Measurements from ENCODE around the gene SLC25A39. TPM values are rescaled to one million over a fixed set of nuclear protein-coding genes. Genes with fewer than 3 reads are reported as not detected.
A peak's percentile ranks its signal among the peaks of the same experiment; 100 is the strongest.

The SLC25A39 gene
- total and polyA plus RNA-seq, 10 donors, result 76.1 to 214 (median 105) TPM

DNA sequence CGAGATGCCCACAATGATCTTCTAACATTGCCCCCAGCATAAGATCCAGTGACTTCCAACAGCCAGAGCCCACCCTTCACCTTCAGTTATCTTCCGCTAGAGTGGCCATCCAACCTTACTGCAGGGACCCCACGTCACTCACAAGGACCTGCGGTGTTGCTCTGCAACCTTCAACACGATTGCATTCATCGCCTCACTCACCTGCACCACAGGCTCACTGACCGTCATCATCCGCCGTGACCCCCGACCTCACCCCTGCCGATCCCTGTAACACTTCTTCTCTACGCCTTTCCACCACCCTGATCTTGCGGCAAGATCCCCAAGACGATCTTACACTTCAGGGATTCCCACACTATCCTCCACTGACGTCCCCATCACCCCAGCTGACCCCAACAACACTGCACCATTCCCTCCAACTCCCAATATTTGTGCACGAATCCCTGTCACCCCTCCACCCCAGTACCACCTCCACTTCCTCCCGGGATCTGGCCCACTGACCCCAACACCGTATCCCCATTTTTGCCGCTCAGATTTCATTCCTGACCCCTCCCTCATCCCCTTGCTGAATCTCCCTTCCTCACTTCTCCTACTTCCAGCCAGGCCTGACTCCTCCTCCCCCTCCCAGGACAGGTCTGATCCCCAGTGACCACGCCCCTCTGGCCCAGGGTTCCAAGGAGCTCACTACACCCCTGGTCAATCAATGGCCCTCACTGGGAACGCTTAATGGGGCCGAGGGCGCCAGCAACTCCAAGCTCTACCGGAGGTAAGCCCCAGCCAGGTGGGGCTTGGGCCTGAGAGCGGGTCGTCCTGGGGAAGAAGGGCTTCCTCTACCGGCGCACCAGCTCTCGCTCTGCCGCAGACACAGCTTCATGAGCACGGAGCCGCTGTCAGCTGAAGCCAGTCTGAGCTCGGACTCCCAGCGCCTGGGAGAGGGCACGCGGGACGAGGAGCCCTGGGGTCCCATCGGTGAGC lies 8.6 kb downstream of the SLC25A39 start:
- intact Hi-C loops (cut with DNase I; ENCODE audit: low total_unique reads), result no loop called here
- DNase-seq, result no peak
- peak overlapping the region in 3 of 8 donors; percentile 29 to 67 (median 31) for H3K4me3 ChIP-seq
- TF ChIP-seq POLR2AphosphoS5 (IDR thresholded peaks at IDR 0.05) (peak in 2 of 3 donors; percentile 10 to 57), POLR2A (IDR thresholded peaks at IDR 0.05) (no peak), CTCF (IDR thresholded peaks at IDR 0.05 in 8 of 11, conservative IDR thresholded peaks at IDR 0.05 in 3 of 11) (no peak)
- no peak overlapping the region for H3K27ac ChIP-seq
- peaks cover 0 to 68% (median 33%) of the 10 kb centered on the region in 7 donors for H3K27me3 ChIP-seq (replicated peaks in 1 of 7)
- no peaks in the 10 kb centered on the region for H3K9me3 ChIP-seq
- H3K4me1 ChIP-seq, result peaks cover 4 to 34% (median 19%) of the 10 kb centered on the region in 6 donors
- H3K36me3 ChIP-seq, result peaks cover 0 to 24% (median 20%) of the 10 kb centered on the region in 6 donors
- WGBS, 5 donors, result 7 to 9% (median 9%) methylated on average over 38 of the region's 38 CpGs

DNA sequence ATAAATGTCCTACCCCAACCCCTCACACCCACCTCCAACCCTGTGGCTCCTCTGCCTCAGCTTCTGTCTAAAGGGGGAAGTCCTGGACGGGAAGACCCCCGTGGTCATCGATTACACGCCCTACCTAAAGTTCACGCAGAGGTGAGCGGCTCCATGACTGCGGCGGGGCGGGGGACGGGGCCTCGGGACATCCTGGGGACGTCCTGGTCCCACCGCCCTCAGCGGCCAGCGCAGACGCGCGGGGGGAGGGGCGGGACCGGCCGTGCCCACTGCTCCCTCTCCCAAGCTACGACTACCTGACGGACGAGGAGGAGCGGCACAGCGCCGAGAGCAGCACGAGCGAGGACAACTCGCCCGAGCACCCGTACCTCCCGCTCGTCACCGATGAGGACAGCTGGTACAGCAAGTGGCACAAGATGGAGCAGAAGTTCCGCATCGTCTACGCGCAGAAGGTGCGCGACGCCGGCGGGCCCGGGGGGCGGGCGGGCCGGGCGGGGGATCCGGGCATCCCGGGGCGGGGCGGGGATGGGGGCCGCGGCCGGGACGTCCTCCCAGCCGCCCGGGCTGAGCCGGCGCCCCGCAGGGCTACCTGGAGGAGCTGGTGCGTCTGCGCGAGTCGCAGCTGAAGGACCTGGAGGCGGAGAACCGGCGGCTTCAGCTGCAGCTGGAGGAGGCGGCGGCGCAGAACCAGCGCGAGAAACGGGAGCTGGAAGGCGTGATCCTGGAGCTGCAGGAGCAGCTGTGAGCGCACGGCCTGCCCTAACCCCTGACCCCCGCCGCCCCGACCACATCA lies 9.6 kb downstream of the SLC25A39 start:
- H3K9me3 ChIP-seq, result no peaks in the 10 kb centered on the region
- H3K27me3 ChIP-seq (replicated peaks in 1 of 7), result peaks cover 0 to 70% (median 33%) of the 10 kb centered on the region in 7 donors
- peaks cover 0 to 14% (median 11%) of the 10 kb centered on the region in 6 donors for H3K36me3 ChIP-seq
- TF ChIP-seq CTCF (IDR thresholded peaks at IDR 0.05 in 8 of 11, conservative IDR thresholded peaks at IDR 0.05 in 3 of 11) (no peak), POLR2AphosphoS5 (IDR thresholded peaks at IDR 0.05) (no peak), POLR2A (IDR thresholded peaks at IDR 0.05) (no peak)
- H3K4me1 ChIP-seq, result peaks cover 4 to 34% (median 19%) of the 10 kb centered on the region in 6 donors
- H3K4me3 ChIP-seq, result peak overlapping the region in 7 of 8 donors; percentile 15 to 67 (median 30)
- intact Hi-C loops (cut with DNase I; ENCODE audit: low total_unique reads), result no loop called here
- no peak overlapping the region for H3K27ac ChIP-seq
- DNase-seq, result no peak
- 1 to 2% (median 2%) methylated on average over 19 to 81 of the region's 81 CpGs for WGBS, 5 donors

GRCh38 chr17:44314524-44314868 lies 10.1 kb downstream of the SLC25A39 start:
- no peak overlapping the region for H3K27ac ChIP-seq
- no peaks in the 10 kb centered on the region for H3K9me3 ChIP-seq
- H3K27me3 ChIP-seq (replicated peaks in 1 of 7), result peaks cover 0 to 75% (median 33%) of the 10 kb centered on the region in 7 donors
- peak overlapping the region in 3 of 8 donors; percentile 31 to 67 (median 36) for H3K4me3 ChIP-seq
- TF ChIP-seq POLR2A (IDR thresholded peaks at IDR 0.05) (no peak), POLR2AphosphoS5 (IDR thresholded peaks at IDR 0.05) (no peak), CTCF (IDR thresholded peaks at IDR 0.05 in 8 of 11, conservative IDR thresholded peaks at IDR 0.05 in 3 of 11) (no peak)
- WGBS, 5 donors, result 34 to 48% (median 47%) methylated on average over 10 to 11 of the region's 11 CpGs
- H3K4me1 ChIP-seq, result peaks cover 4 to 37% (median 19%) of the 10 kb centered on the region in 6 donors
- H3K36me3 ChIP-seq, result peaks cover 0 to 8% (median 5%) of the 10 kb centered on the region in 6 donors
- intact Hi-C loops (cut with DNase I; ENCODE audit: low total_unique reads), result no loop called here
- DNase-seq, result no peak
